IPS-NIHi11 (cell line): ENCODE results near the gene FBXO44.

Source experiments
- DNase-seq: peaks from one replicate; pipeline ENCODE4 v3.0.0; 2012; ENCODE audit warnings: mixed read lengths, low spot score

The FBXO44 gene

DNA sequence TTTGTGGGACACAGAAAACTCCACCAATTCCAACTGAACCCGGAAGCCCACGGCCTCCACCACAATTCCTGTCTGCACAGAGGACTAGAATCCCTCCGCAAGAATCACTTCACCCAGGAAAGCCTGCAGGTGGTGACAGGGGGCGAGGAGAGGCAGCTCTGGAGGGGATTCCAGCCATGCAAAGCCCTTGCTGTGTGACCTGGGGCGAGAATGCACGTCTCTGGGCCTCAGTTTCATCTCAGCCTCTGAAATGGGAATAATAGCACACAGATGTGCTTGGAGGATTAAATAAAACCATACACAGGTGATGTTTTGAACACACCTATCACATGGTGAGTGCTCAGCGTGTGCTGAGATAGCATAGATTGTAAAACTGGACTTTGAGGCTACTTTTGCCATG is 14.6 kb upstream of the FBXO44 start:
- no peak for DNase-seq

DNA sequence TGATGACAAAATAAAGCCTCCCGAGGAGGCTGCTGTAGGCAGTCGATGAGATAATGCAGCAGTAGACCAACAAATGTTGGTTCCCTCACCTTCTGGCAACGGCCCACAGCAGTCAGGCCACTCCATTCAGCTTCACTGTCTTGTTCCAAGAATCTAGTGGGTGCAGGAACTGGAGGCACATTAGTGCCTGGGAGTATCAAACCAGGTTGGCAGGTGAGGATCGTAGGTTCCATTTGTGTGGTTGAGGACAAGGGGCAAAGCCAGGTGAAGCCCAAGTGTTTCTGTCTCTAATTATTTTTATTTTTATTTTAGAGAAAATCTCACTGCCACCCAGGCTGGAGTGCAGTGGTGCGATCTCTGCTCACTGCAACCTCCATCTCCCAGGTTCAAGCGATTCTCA is 13.7 kb upstream of the FBXO44 start:
- no peak for DNase-seq

DNA sequence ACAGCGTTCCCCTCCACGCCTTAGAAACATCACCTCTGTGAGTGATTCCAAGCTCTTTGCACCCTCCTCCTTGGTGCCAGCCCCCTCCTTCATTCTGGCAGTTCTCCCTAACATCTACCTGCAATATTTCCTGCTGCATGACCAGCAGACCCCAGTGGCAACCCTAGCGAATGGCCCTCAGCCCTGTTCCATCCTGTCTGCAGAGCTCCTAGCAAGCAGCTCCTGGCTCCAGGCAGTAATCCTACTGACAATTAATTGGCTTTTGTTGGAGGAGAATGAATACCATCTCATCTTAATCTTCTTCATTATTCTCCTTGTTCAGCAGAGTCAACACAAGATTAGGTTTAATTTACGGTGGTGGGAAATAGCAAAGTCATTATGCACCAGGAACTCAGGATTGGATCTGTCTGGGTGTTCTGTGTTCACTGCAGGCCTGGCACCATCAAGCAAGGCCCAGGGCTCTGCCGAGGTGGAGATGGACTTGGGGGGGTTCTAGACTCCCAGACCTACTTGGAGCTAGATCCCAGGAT is 12.8 kb upstream of the FBXO44 start:
- no peak for DNase-seq

DNA sequence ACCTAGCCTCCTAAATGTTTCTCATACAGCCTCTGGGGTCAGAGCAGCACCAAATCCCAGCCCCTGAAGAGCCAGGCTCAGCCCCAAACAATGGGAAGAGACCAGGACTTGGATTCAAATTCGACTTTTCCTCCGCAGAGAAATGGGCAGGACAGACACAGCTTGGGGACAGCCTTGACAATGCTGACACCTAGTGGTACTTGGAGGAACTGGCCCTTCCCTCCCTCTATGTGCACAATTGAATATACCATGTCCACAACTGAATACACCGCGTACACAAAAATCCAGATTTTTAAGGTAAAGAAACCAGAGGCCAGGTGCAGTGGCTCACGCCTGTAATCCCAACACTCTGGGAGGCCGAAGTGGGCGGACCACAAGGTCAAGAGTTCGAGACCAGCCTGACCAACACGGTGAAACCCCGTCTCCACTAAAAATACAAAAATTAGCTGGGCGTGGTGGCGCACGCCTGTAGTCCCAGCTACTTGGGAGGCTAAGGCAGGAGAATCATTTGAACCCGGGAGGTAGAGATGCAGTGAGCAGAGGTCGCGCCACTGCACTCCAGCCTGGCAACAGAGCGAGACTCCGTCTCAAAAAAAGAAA is 12.2 kb upstream of the FBXO44 start:
- peak; percentile 79 for DNase-seq

DNA sequence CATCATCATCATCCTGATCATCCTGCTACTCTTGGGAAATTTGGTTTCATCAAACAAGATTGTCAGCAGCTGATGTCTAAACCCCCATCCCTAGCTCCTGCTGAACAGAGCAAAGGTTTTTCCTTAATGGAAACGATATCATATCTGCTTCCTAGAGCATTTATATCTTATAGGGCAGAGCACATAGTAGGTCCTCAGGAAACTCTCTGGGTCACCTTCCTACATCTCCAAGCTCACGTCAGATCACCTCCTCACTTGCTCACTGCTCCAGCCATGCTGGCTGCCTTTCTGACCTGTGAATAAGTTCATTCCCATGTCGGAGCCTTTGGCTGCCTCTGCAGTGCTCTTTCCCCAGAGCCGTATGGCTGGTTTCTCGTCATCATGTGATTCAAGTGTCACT is 10.9 kb upstream of the FBXO44 start:
- no peak for DNase-seq

DNA sequence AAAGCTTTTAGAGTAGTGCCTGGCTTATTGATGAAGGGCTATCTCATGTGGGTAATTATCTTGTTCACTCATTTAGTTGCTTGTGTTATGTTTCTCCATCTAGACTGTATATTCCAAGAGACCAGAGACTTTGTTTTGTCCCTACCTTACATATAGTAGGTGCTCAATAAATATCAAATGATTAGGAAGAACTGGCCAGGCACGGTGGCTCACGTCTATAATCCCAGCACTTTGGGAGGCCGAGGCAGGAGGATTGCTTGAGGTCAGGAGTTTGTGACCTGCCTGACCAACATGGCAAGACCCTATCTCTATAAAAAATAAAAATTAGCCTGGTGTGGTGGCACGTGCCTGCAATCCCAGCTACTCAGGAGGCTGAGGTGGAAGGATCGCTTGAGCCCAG is 9.4 kb upstream of the FBXO44 start:
- no peak for DNase-seq

DNA sequence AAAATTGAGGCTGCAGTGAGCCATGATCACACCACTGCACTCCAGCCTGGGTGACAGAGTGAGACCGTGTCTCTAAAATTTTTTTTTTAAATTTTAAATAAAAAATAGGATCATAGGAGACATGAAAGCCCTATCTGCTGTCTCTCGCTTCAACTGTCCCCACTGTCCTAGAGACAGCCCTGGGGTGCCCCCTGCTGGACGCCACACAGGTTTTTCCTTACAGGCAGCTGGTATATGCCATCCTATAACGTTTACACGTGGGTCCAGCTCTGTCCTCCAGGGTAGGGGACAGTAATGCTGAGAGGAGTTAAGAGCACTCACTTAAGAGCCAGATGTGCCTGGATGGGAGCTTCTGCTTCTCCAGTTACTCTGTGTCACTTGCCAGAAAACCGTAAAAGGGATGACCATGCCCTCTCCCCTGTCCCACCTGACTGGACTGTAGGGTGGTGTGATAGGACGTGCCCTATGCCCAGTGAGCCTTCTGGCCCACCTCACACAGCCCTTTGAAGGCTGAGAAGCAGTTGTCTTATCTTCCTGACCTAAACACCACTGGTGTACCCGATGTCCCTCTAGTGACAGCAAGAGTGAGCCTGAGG is 8.9 kb upstream of the FBXO44 start:
- DNase-seq = peak; percentile 67

DNA sequence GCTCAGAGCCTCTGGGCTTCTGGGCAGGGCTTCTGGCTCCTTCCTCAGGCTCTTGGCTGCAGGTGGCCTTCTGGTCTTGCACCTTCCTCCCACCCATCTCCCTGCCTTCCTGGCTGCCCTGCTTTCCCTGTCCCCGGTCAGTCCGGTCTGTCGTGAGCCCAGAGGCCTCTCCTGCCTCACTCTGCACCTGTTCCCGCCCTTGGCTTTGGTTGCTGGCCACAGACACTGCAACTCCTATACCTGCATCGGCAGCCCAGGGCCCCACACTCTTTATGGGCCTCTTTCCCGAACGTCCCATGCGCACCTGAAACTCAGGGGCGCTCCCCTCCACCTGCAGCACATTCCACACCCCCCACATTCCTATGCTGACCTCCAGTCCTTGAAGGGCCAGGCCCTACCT is 8.4 kb upstream of the FBXO44 start:
- DNase-seq = no peak

DNA sequence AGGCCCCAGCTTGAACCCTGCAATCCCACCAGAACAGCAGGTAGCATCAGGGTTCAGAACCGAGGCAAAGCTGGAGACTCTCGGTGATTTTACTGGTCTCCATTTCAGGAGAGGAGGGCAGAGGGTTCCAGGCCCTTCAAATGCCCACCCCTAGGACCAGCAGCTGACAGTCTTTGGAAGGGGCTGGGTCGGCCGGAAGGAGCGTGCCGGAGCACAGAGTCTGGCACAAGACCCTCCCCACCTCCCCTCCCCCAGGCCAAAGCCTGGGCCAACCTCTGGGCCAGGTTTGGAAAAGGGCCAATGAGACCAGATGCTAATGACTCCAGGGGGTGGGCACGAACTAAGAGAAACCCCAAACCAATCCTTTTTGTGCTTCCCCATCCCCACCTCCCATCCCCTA is 7.3 kb upstream of the FBXO44 start:
- DNase-seq = no peak

DNA sequence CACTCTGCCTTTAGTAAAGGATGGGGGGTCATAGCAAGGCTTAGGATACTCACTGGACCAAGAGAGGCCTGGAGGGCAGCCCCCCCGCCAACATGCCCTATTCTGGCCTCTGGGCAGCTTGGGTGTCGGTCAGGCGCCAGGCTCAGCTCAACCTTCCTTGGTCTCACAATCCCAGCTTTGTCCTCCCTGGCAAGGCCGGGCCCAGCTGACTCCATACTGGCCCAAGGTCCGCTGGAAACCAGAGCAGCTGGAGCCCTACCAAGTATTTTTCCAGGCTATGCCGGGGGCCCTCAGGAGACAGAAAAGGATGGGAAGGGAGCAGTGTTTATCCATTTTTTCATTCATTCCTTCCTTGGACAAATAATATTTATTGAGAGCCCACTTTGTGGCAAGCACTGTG is 6.6 kb upstream of the FBXO44 start:
- DNase-seq = no peak

DNA sequence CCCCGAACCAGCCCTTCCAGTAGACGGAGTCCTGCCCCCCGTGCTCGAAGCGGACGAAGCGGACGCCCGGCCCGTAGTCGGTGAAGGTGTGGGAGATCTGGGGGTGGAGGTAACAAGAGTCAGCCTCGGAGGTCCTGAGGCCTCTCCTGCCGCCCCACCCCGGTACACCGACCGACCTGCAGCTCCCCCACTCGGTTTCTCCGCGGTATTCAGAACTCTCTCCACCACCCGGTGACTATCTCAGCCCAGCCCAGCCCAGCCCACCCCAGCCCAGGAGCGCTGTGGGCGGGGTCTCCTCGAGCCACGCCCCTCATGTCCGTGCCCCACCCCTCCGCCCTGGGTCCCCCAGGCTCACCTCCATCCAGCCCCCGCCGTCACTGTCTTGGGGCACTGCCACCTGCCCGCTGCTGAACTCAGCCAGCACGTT is 5.9 kb upstream of the FBXO44 start:
- DNase-seq = peak; percentile 71

DNA sequence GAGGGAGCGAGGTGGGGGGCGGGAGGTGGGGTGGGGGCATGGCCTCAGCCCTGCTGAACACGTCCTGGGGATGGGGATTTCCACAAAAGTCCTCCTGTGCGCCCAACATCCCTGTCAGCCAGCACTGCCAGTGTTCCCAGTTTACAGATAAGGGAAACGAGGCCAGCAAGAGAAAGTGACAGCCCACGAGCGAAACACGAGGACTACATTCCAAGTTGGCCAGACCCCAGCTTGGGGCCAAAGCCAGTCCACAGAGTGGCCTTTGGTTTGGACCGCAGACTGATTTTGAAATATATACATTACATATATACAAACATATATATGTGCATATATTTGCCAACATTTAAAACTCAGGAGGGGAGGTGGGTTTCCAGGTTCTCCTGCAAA is 5.4 kb upstream of the FBXO44 start:
- DNase-seq = no peak

DNA sequence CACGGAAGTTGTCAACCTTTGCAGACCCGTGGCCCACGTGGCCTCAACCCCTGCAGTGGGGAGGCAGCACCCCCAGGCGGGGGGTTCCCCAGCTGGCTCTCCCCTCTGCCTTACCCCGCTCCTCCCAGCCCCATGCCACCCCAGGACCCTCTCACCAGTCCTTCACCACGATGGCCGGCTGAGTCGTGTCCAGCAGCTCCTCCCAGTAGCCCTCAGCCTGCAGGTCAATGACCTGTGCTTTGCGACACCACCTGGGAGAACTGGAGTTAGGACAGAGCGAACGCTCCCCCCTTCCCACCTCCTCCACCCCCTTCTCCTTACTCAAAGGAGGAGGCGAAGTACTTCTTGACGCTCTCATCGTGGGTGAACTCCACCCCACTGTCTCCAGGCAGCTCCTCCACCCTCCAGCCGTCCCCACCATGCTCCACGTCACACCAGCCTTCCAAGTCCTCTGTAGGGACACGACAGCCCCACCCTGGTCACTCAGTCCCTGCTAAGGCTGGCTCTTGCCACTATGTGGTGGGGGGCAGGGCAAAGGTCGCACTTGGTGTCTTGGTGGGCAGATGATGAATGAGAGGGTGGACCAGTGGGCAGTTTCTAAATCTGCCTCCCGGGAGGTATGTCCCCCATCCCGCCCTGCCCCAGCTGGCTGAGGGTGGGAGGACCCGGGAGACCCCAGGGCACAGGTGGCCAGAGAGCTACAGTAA is 4.9 kb upstream of the FBXO44 start:
- no peak for DNase-seq

DNA sequence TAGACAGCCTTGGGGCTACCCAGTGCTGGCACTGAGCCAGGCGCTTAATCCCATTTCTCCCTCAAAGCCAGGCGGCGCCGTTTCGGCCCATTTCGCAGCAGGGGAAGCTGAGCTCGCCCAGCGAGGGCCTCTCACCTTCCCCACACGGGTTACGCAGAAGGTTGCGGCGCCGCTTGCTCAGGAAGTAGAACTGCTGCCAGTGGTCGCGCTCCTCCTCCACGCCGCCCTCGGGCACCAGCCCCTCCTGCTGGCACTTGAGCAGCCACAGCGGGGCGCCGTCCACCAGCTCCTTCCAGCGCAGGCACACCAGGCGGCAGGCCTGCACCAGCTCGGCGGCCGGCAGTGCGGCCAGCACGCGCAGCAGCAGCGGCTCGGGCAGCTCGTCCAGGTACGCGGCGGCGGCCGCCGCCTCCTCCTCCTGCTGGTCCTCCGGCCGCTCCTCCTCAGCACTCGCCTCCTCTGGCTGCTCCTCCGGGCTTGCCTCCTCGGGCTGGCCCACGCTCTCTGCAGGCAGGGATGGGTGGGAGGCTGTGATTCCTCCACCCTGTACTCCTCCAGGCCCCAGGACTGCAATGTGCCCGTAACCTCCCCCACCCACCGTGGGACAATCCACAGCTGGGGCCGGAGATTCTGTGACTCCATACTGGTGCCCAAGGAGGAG is 4.2 kb upstream of the FBXO44 start:
- peak; percentile 76 for DNase-seq

DNA sequence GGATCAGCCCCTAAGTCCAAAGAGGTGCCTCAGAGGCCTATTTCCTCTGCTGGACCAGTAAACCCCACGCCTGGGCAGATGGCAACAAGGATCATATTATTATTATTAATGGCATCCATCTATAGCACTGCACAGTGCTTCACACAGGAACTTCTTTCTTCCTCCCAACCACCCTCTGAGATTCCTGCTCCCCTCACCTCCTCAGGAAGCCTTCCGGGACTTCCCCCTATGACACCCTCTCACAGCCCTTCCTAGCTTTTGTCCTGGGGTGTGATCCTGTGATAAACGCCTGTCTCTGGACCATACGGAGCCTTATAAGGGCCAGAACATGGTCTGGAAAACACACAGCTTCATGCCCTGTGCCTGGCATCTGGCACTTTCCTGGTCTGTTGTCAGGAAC is 3.7 kb upstream of the FBXO44 start:
- no peak for DNase-seq

DNA sequence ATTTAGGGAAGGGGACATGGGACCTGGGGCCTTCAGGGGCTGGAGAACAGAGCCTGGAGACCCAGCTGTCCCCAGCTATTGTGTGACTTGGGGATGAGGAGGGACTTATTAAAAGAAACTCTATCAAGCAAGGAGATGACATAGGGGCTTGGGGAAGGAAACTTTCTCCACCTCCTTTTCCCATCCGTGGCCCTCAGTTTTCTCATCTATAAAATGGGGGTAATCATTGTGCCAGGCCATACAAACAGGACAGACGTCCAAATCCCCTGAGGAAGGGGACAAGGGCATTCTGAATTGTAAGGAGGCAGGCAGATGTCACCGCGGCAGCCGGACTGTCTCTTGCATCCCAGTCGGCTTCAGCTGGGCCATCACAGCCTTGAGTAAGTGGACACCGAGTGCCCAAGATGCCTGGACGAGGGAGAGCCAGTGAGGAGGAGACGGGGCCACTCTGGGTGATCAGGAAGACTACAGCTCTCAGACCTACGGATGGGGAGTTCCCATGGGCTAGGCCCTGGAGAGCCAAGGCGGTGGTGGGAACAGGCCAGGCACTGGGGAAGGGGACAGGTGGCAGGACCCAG is 2.4 kb upstream of the FBXO44 start:
- DNase-seq = no peak

DNA sequence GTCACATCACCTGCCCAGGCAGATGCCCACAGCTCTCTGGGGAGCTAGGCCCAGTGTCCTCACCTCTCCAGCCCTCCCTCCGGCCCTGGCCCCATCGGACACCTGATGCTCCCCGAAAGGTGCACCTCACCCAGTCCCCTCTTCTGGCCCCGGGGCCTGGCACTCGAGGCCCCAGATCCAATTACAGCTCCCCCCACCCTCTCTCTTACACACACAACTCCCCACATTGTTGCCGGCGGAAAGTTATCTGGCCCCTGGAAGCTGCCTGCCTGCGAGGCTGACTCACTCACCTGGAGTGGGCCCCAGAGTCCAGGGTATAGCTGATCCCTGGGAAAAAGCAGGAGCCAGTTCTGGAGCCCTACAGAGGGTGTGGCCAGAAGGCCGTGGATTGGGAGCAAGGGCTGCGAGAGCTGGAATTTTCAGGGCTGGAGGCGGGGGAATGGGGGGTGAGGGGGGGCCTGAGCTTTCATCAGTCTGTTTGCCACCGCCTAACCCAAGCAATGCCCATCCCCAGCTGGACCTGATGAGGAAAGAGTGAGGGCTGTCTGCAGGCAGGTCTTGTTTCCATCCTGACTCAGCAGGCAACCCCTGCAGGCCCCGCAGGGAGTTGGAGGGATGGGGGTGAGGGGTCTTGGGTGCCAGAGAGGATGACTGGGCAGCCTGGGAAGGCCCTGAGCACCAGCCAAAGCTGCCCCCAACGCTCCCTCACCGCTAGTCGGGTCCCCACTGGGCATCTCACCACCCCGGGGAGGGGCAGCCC is 1.4 kb upstream of the FBXO44 start:
- no peak for DNase-seq

DNA sequence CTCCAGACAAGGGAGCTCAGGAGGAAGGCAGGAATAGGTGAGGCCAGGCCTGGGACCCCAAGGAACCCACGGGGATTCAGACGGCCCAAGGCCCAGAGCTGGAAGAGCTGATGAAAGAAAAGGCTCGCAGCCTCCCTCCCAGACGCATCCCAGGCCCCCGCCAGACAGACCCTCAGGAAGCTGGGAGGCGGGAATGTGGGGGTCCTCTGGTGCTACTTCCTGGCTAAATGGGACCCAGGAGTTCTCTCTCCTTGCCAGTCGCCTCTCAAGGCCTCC is 878 bp upstream of the FBXO44 start:
- no peak for DNase-seq

DNA sequence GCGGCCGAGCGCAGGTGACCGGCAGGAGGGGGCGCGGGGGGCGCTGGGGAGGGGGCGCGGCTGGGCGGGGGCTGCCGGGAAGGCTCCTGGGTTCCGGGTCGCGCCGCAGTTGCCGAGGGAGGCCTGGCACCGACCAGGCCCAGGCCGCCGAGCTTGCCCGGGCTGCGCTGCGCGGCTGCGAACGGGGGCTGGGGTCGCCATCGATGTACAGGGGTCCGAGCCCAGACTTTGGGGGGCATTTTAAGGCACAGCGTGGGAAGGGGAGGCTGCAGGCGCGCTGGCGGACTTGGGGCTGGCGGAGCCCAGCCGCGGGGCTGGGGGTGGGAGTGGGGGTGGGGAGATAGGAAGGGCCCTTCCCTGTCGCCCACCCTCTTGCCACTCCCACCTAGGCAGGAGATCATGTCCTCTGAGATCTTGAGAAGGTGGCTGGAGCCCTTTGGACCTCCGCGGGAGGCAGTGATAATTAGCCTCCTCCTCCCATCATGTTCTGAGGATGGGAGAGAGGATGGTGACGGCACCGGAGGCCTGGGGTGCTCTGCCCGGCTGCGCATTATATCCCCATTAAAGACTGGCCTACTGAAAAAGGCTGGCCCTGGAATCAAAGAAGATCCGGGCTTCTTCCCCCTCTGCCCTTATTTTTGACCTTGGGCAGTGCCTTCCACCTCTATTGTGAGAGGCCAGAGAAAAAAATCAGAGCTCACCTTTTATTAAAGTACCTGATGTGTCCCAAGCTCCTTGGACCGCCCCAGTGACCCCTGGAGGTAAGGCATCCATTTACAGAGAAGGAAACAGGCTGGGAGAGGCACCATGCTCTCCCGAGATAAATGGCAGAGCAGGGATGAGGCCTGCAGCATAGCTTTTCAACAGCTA is 497 bp downstream of the FBXO44 start:
- no peak for DNase-seq

DNA sequence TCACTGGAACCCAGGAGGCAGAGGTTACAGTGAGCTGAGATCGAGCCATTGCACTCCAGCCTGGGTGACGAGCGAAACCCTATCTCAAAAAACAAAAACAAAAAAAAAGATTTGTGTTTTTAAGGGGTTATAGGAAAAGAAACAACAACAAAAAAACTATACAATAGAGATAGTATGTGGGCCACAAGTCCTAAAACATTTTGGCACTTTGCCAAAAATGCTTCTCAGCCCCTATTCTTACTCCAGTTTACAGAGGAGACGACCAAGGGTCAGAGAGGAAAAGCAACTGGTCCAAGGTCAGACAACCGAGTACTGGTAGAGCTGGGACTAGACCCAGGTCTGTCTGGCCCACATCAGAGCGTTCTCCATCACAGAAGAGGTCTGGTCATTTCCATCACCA is 3.0 kb downstream of the FBXO44 start:
- no peak for DNase-seq

DNA sequence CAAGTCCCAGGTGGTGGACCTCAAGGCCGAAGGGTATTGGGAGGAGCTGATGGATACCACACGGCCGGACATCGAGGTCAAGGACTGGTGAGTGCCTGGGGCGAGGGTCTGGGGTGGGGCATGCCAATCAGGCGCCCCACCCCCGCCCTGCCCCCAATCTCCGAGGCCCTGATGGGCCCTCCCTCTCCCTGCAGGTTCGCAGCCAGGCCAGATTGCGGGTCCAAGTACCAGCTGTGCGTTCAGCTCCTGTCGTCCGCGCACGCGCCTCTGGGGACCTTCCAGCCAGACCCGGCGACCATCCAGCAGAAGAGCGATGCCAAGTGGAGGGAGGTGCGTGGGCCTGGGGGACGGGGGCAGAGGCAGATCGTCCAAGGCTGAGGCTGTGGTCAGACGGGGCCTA is 3.9 kb downstream of the FBXO44 start:
- no peak for DNase-seq
